Gastroesophageal sphincter (tissue), 4 donors: ENCODE data around the gene MEG3. TPM values are rescaled to one million over a fixed set of nuclear protein-coding genes. Genes with fewer than 3 reads are reported as not detected.
"Not testable (repeated sequence)": the region's sequence is repeated elsewhere in the genome, so short reads cannot be mapped to it uniquely, and the experiment has no call there.

ENCODE experiments used
- ATAC-seq: fragments of 150-250 bp; one replicate; pipeline ENCODE4 v1.9.1; 2016; ENCODE audit warnings: mild to moderate bottlenecking, moderate library complexity
- H3K27ac ChIP-seq, 4 donors: fragments of 200-600 bp; sonication (generic) in 3 of 4; 1 replicate in 3 of 4; 2 replicates in 1 of 4; pipeline ENCODE4 v1.5.1; 2016 to 2019
- H3K27me3 ChIP-seq: fragments of 200-600 bp; sonication (generic); one replicate; pipeline ENCODE4 v1.5.1; 2019
- H3K36me3 ChIP-seq, 2 donors: fragments of 200-600 bp; sonication (generic); one replicate each; pipeline ENCODE4 v1.5.1; 2019; ENCODE audit warnings: control low read depth in 1 of 2
- H3K4me1 ChIP-seq, 3 donors: fragments of 200-600 bp; sonication (generic); 1 replicate in 2 of 3; 2 replicates in 1 of 3; pipeline ENCODE4 v1.5.1; 2016 to 2019; ENCODE audit warnings: control low read depth in 2 of 3
- H3K4me3 ChIP-seq, 2 donors: fragments of 200-600 bp; sonication (generic); one replicate each; pipeline ENCODE4 v1.5.1; 2019; ENCODE audit warnings: mild to moderate bottlenecking in 1 of 2, moderate library complexity in 1 of 2
- H3K9me3 ChIP-seq, 3 donors: fragments of 200-600 bp; sonication (generic); one replicate each; pipeline ENCODE4 v1.5.1; 2017 to 2019; ENCODE audit warnings: control low read depth in 2 of 3
- CTCF ChIP-seq, 4 experiments: fragments of 200-600 bp in 2 of 4; fragments of 450-650 bp in 2 of 4; sonication (generic) in 1 of 4; IDR thresholded peaks; one replicate each; pipeline ENCODE4 v1.5.1; 2017 to 2019; ENCODE audit warnings: antibody characterized with exemption in 4 of 4, mild to moderate bottlenecking in 2 of 4, moderate library complexity in 2 of 4
- EP300 ChIP-seq: sonication (generic); formaldehyde crosslinking; IDR thresholded peaks from one replicate; pipeline ENCODE4 v1.6.1; 2017; ENCODE audit warnings: antibody characterized with exemption, mild to moderate bottlenecking
- POLR2A ChIP-seq, 2 donors: fragments of 450-650 bp; IDR thresholded peaks; one replicate each; pipeline ENCODE4 v1.6.1; 2017; ENCODE audit warnings: antibody characterized with exemption in 2 of 2, mild to moderate bottlenecking in 2 of 2, moderate library complexity in 1 of 2
- POLR2AphosphoS5 ChIP-seq: sonication (generic); formaldehyde crosslinking; IDR thresholded peaks from one replicate; pipeline ENCODE4 v1.6.1; 2017; ENCODE audit warnings: antibody characterized with exemption
- WGBS, 2 donors: methylation state at CpG; one replicate each; pipeline ENCODE4 v1.1.5; 2018; ENCODE audit warnings: low coverage in 1 of 2; 5-methylcytosine and 5-hydroxymethylcytosine counted together
- total RNA-seq, 4 donors: library from RNA; depleted of rRNA; stranded (reverse); fragments of >200 nt; gene quantifications; one replicate each; pipeline ENCODE4 v1.1.0, GENCODE V29; 2016

MEG3 gene
- total RNA-seq, 4 donors from 2014 or later, result 7.5 to 59.0 (median 36.7) TPM

GRCh38 chr14:100791995-100792394 is 33.9 kb upstream of the MEG3 start:
- no peak for ATAC-seq
- no peaks in the 10 kb centered on the region for H3K4me1 ChIP-seq
- no peaks in the 10 kb centered on the region for H3K36me3 ChIP-seq
- WGBS, 2 donors, result no CpG with 5 or more reads among the region's 13 CpGs
- H3K27me3 ChIP-seq, result peaks cover 50% of the 10 kb centered on the region
- TF ChIP-seq CTCF (IDR thresholded peaks at IDR 0.05) (no peak), POLR2A (IDR thresholded peaks at IDR 0.05) (no peak), POLR2AphosphoS5 (no peak), EP300 (no peak)
- no peak overlapping the region for H3K4me3 ChIP-seq
- no peak overlapping the region for H3K27ac ChIP-seq
- H3K9me3 ChIP-seq, result no peaks in the 10 kb centered on the region

GRCh38 chr14:100796946-100797345 is 29.0 kb upstream of the MEG3 start:
- Histone ChIP-seq H3K4me1 (no peaks in the 10 kb centered on the region), H3K9me3 (no peaks in the 10 kb centered on the region), H3K36me3 (no peaks in the 10 kb centered on the region), H3K4me3 (no peak overlapping the region), H3K27me3 (peaks cover 13% of the 10 kb centered on the region), H3K27ac (no peak overlapping the region)
- WGBS, 2 donors, result 84 to 97% methylated on average over 4 of the region's 4 CpGs
- TF ChIP-seq EP300 (no peak), CTCF (IDR thresholded peaks at IDR 0.05) (no peak), POLR2A (IDR thresholded peaks at IDR 0.05) (no peak), POLR2AphosphoS5 (no peak)
- ATAC-seq, result no peak

GRCh38 chr14:100800041-100800440 is 25.9 kb upstream of the MEG3 start:
- H3K27ac ChIP-seq, result no peak overlapping the region
- ATAC-seq, result no peak
- H3K9me3 ChIP-seq, result no peaks in the 10 kb centered on the region
- WGBS, 2 donors, result 86 to 90% methylated on average over 1 to 4 of the region's 4 CpGs
- peaks cover 10% of the 10 kb centered on the region for H3K27me3 ChIP-seq
- H3K4me1 ChIP-seq, result no peaks in the 10 kb centered on the region
- no peak overlapping the region for H3K4me3 ChIP-seq
- no peak for TF ChIP-seq POLR2AphosphoS5
- no peak for TF ChIP-seq CTCF (IDR thresholded peaks at IDR 0.05)
- no peak for TF ChIP-seq POLR2A (IDR thresholded peaks at IDR 0.05)
- TF ChIP-seq EP300, result no peak
- no peaks in the 10 kb centered on the region for H3K36me3 ChIP-seq

GRCh38 chr14:100801433-100801832 is 24.5 kb upstream of the MEG3 start:
- H3K27me3 ChIP-seq, result peaks cover 19% of the 10 kb centered on the region
- not testable (repeated sequence) for H3K4me1 ChIP-seq, H3K27ac ChIP-seq, H3K9me3 ChIP-seq, ATAC-seq, H3K36me3 ChIP-seq, H3K4me3 ChIP-seq
- 91 to 100% methylated on average over 8 to 9 of the region's 9 CpGs for WGBS, 2 donors

GRCh38 chr14:100802179-100802578 is 23.7 kb upstream of the MEG3 start:
- 73 to 79% methylated on average over 4 to 7 of the region's 7 CpGs for WGBS, 2 donors
- Histone ChIP-seq H3K9me3 (no peaks in the 10 kb centered on the region), H3K27ac (no peak overlapping the region), H3K4me3 (no peak overlapping the region), H3K36me3 (no peaks in the 10 kb centered on the region), H3K4me1 (no peaks in the 10 kb centered on the region), H3K27me3 (peaks cover 23% of the 10 kb centered on the region)
- no peak for TF ChIP-seq POLR2A (IDR thresholded peaks at IDR 0.05)
- no peak for TF ChIP-seq POLR2AphosphoS5
- TF ChIP-seq CTCF (IDR thresholded peaks at IDR 0.05), result no peak
- no peak for TF ChIP-seq EP300
- no peak for ATAC-seq
